Colonic mucosa (tissue), 4 donors: Measurements from ENCODE around the gene GYG1. TPM values are rescaled to one million over a fixed set of nuclear protein-coding genes. Genes with fewer than 3 reads are reported as not detected.

Experiments
- DNase-seq: peaks from one replicate; pipeline ENCODE4 v3.0.0-alpha.2; 2020
- H3K27ac ChIP-seq: fragments of 200-600 bp; one replicate; pipeline ENCODE4 v1.8.0; 2021
- H3K27me3 ChIP-seq: fragments of 200-600 bp; one replicate; pipeline ENCODE4 v1.8.0; 2021
- H3K36me3 ChIP-seq: fragments of 200-600 bp; one replicate; pipeline ENCODE4 v1.8.0; 2021
- H3K4me1 ChIP-seq: fragments of 200-600 bp; one replicate; pipeline ENCODE4 v1.8.0; 2021; ENCODE audit warnings: mild to moderate bottlenecking
- H3K4me3 ChIP-seq: fragments of 200-600 bp; one replicate; pipeline ENCODE4 v1.8.0; 2021
- H3K9ac ChIP-seq, 2 donors: one replicate each; pipeline ENCODE4 v1.7.0; 2013; ENCODE audit warnings: control low read depth in 2 of 2, low read depth in 2 of 2, low read length in 2 of 2
- H3K9me3 ChIP-seq: fragments of 200-600 bp; one replicate; pipeline ENCODE4 v1.8.0; 2021
- CTCF ChIP-seq: fragments of 200-600 bp; IDR thresholded peaks from one replicate; pipeline ENCODE4 v1.8.0; 2022; ENCODE audit warnings: antibody characterized with exemption, mild to moderate bottlenecking
- intact Hi-C: fragments of 100-400 bp; cut with DNase I; formaldehyde crosslinking; loops from one replicate; pipeline ENCODE4 v1.14.1; 2022
- total RNA-seq, 2 donors: library from RNA; stranded (reverse); fragmentation: NEBNext Ultra II Directional in 1 of 2; extraction: Animal tissue kit (Norgen Biotek cat#: 25700) in 1 of 2; gene quantifications; one replicate each; pipeline ENCODE4 v1.2.1, GENCODE V29; 2021
- donor health status: healthy.
- donor health status: DM: no; HTN: no; CAD: no.
- donor health status: DM: no; HTN: no; CAD: no.

Gene GYG1
- 10 to 100 TPM; 26.1 to 32.2 TPM for total RNA-seq

DNA sequence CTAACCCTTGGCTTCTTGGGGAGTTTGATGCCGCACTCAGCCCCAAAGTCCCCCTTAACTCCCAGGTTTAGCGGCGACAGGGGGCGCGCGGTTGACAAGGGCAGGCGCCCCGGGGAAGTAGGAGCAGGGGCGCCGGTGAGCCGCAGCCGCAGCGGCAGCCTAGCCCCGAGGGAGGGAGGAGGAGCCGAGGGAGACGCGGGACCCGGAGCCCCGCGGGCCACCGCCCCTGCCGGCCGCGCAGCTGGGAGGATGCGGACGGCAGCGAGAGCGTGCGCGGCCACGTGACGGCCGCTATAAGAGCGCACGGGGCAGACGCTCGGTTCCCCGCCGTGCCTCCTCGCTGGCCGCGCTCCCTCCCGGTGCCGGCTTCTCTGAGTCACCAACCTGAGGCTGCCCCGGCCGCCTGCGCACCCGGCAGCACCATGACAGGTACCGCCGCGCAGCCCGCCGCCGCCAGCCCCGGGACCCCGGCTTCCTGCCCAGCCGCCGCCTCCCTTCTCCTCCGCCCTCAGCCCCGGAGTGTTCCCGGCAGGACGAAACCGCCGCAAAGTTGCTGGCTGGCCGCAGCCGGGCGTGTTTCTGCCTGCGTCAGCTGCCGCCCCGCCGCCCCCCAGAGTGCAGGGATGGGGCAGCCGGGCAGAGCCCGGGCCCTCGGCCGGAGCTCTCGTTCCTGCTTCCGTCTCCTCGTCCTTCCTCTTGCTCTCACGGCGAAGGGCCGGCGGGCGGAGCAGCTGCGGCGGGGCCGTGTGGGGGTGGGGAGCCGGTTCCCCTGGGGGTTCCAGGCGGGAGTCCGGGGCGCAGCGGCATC lies at the start of gene GYG1:
Gene GYG1 (plus strand): TSS at position 322 of the 808 bp plus-strand sequence. CDS start 101 bp downstream, at position 423.
- intact Hi-C loops, result loop anchor here (10.0 kb wide), 1 partner anchor 93 kb away; the partner anchor contains the start of gene HLTF
- peak; percentile 79 for DNase-seq

GRCh38 chr3:148943506-148944205 lies 47.7 kb upstream of the GYG1 start:
- peak; percentile 60 for TF ChIP-seq CTCF
- intact Hi-C loops, result loop anchor here (5.0 kb wide), 2 partner anchors 216 to 561 kb away; no protein-coding TSS in a partner anchor
- Histone ChIP-seq H3K36me3 (no peaks in the 10 kb centered on the region), H3K4me1 (no peaks in the 10 kb centered on the region), H3K4me3 (no peak overlapping the region), H3K9ac (no peak overlapping the region), H3K27ac (no peak overlapping the region), H3K9me3 (no peaks in the 10 kb centered on the region), H3K27me3 (no peaks in the 10 kb centered on the region)
- peak; percentile 23 for DNase-seq

More for the DNA sequence above, at the start of gene GYG1:
- Histone ChIP-seq H3K27ac (peak within 1 kb of the TSS; percentile 81), H3K36me3 (peaks cover 3% of the 10 kb centered on the region), H3K4me1 (no peaks in the 10 kb centered on the region), H3K9me3 (no peaks in the 10 kb centered on the region), H3K9ac (peak within 1 kb of the TSS; percentile 72 to 98), H3K27me3 (no peaks in the 10 kb centered on the region), H3K4me3 (peak within 1 kb of the TSS; percentile 81)
- TF ChIP-seq CTCF, result no peak

DNA sequence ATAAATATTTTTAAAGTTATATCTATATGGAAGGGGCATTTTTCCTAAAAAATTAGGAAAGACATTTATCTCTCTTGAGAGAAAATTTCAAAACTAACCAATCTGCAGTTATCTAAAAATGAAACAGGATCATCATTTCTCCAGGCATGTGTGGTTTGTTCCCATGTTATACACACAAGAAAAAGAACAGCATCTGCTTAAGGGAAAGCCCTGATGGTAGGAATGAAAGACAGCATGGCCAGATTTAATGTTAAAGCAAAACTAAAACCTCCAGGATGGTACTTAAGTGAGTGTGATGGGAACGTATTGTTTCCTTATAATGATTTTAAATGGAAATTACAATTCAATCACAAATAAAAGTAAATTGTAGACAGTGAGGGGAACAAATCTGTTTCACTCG lies 46.2 kb upstream of the GYG1 start:
- no peaks in the 10 kb centered on the region for H3K27me3 ChIP-seq
- H3K4me1 ChIP-seq, result no peaks in the 10 kb centered on the region
- H3K4me3 ChIP-seq, result no peak overlapping the region
- intact Hi-C loops, result no loop called here
- H3K27ac ChIP-seq, result no peak overlapping the region
- H3K36me3 ChIP-seq, result no peaks in the 10 kb centered on the region
- no peak overlapping the region for H3K9ac ChIP-seq
- no peaks in the 10 kb centered on the region for H3K9me3 ChIP-seq
- TF ChIP-seq CTCF, result no peak
- no peak for DNase-seq

DNA sequence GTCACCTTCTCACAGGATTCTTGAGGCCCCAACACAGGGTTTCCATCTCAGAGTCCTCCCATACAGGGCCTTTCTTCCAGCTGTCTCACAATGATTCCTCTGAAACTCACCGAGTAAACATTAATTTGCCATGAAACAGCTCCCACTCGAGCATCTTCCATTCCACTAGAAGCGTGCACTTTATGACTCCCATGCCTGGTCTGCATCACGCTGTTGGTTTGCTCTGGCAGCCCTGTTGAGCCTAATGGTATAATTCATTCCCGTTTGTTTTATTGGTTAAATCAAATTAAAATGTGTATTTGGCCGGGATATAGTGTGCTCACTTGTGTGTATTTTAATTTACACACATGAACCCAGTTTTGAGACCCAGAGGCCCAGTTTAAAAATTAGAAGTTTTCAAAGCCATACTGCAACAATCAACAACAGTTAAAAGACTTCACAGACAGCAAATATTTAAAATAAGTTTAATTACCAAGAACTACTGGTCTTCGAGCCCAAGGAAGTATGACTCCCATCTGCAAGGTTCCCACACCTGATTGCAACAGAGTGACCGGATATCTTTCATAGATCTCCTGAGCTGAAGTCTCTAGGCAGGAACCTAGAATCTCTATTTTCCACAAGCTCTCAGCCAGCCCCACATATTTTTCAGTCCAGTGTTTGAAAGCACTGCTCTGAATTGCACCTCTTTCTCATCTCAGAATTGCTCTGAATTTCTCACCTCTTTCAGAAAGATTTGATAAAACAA lies 42.3 kb upstream of the GYG1 start:
- TF ChIP-seq CTCF, result no peak
- intact Hi-C loops, result no loop called here
- no peak overlapping the region for H3K9ac ChIP-seq
- no peaks in the 10 kb centered on the region for H3K27me3 ChIP-seq
- H3K4me3 ChIP-seq, result no peak overlapping the region
- H3K27ac ChIP-seq, result no peak overlapping the region
- no peaks in the 10 kb centered on the region for H3K36me3 ChIP-seq
- no peaks in the 10 kb centered on the region for H3K4me1 ChIP-seq
- DNase-seq, result no peak
- no peaks in the 10 kb centered on the region for H3K9me3 ChIP-seq

- Histone ChIP-seq H3K27ac (no peak overlapping the region), H3K27me3 (no peaks in the 10 kb centered on the region), H3K4me1 (no peaks in the 10 kb centered on the region), H3K9me3 (no peaks in the 10 kb centered on the region), H3K4me3 (no peak overlapping the region), H3K36me3 (no peaks in the 10 kb centered on the region), H3K9ac (no peak overlapping the region)
- no peak for DNase-seq
- intact Hi-C loops, result loop anchor here (10.0 kb wide), 1 partner anchor 174 kb away; the partner anchor contains the start of gene HPS3
- TF ChIP-seq CTCF, result no peak
Measured at GRCh38 chr3:148950806-148951205, 40.5 kb upstream of the GYG1 start.
